Measurements from ENCODE around the gene INTS3. TPM values are rescaled to one million over a fixed set of nuclear protein-coding genes. Genes with fewer than 3 reads are reported as not detected.

INTS3 gene
- total and polyA plus RNA-seq, 2 donors (not counting 3 experiments of a cell fraction or from before 2014, with no cell fraction given), result 61.9 to 63.1 TPM

GRCh38 chr1:153790966-153791647, 63.3 kb downstream of the INTS3 start:
- BruUV-seq (replicated peaks), result no TSS peak
- Histone ChIP-seq H3K9ac (replicated peaks; ENCODE audit: extremely low read depth, insufficient read depth, low read length) (no peak overlapping the region), H3K27ac (ENCODE audit: insufficient read depth, low read depth, low read length) (no peak overlapping the region), H3K79me2 (ENCODE audit: control insufficient read depth, insufficient read depth, low read length) (no peaks in the 10 kb centered on the region), H4K20me1 (replicated peaks; ENCODE audit: control insufficient read depth, extremely low read depth, insufficient read depth, low read length) (no peaks in the 10 kb centered on the region), H3K27me3 (ENCODE audit: control insufficient read depth in 2 of 2, insufficient read depth in 2 of 2, low read length in 2 of 2) (peaks cover 0 to 2% of the 10 kb centered on the region in 2 experiments), H3K4me3 (replicated peaks in 1 of 3; ENCODE audit: insufficient read depth in 1 of 3, low read depth in 1 of 3, low read length in 3 of 3) (no peak overlapping the region), H3K9me3 (replicated peaks; ENCODE audit: control insufficient read depth, insufficient read depth, low read length) (no peaks in the 10 kb centered on the region), H3K9me1 (replicated peaks; ENCODE audit: control insufficient read depth, extremely low read depth, insufficient read depth, low read length) (no peaks in the 10 kb centered on the region), H3K4me1 (ENCODE audit: control insufficient read depth, extremely low read depth, insufficient read depth, low read length) (peaks cover 14% of the 10 kb centered on the region), H2AFZ (ENCODE audit: low read depth, low read length) (peak overlapping the region; percentile 75), H3K36me3 (ENCODE audit: control insufficient read depth in 2 of 2, extremely low read depth in 1 of 2, insufficient read depth in 2 of 2, low read length in 2 of 2) (no peaks in the 10 kb centered on the region), H3K4me2 (ENCODE audit: insufficient read depth, low read length) (peak overlapping the region; percentile 27)
- peak; percentile 40 for FAIRE-seq
- ChIA-PET CTCF (interaction anchor here (1.0 to 1.7 kb wide), 3 partner anchors 8 to 196 kb away, joined by 3 to 8 read pairs (median 4); partner anchors contain the start of gene RAB13), POLR2A (interaction anchor here (1.0 kb wide), 1 partner anchor 164 kb away, joined by 3 read pairs; the partner anchor contains the start of gene S100A13)
- dilution Hi-C loops (cut with MboI; ENCODE audit: extremely low pct_ligation_motif_present, low sequenced_read_pairs), result no loop called here
- no peak for DNase-seq (ENCODE audit: low read depth, low spot score)
- intact Hi-C loops (cut with micrococcal nuclease), result no loop called here
- TF ChIP-seq CTCF (IDR thresholded peaks at IDR 0.05; ENCODE audit: extremely low read depth in 1 of 2, insufficient read depth in 1 of 2, low read depth in 1 of 2, low read length in 2 of 2) (no peak), POLR2A (IDR thresholded peaks at IDR 0.05; ENCODE audit: low read depth, low read length) (no peak), FOS (IDR thresholded peaks at IDR 0.05; ENCODE audit: borderline replicate concordance, insufficient read depth, low read length) (no peak), POLR2AphosphoS5 (IDR thresholded peaks at IDR 0.05; ENCODE audit: insufficient read depth, low read depth, low read length) (no peak), MAX (IDR thresholded peaks at IDR 0.05; ENCODE audit: insufficient read depth, insufficient read length) (no peak), GATA2 (IDR thresholded peaks at IDR 0.05; ENCODE audit: insufficient read depth, insufficient read length, low read depth, low read length) (no peak), MYC (IDR thresholded peaks at IDR 0.05; ENCODE audit: low read depth, low read length) (no peak), EZH2 (IDR thresholded peaks at IDR 0.05; ENCODE audit: borderline replicate concordance, low read depth, low read length, severe bottlenecking) (no peak), JUN (IDR thresholded peaks at IDR 0.05; ENCODE audit: borderline replicate concordance, insufficient read depth, insufficient read length, low read depth) (no peak)
